ENCODE results near the gene KEL.
"Not testable (repeated sequence)": the region's sequence is repeated elsewhere in the genome, so short reads cannot be mapped to it uniquely, and the experiment has no call there.

The KEL gene

GRCh38 chr7:142961973-142962926 is at the start of gene KEL:
Gene KEL, minus strand, starts transcription at chr7:142962363. Its CDS starts 157 bp downstream, at chr7:142962206.
- no peak for DNase-seq (ENCODE audit: low spot score)

GRCh38 chr7:143008007-143008901 is 46.1 kb upstream of the KEL start:
- peak; percentile 84 for DNase-seq (ENCODE audit: low spot score)

GRCh38 chr7:143005632-143006260 is 43.6 kb upstream of the KEL start:
- no peak for DNase-seq (ENCODE audit: low spot score)

GRCh38 chr7:143003393-143004051 is 41.4 kb upstream of the KEL start:
- peak; percentile 77 for DNase-seq (ENCODE audit: low spot score)

GRCh38 chr7:143002898-143003297 is 40.7 kb upstream of the KEL start:
- no peak for DNase-seq (ENCODE audit: low spot score)

GRCh38 chr7:143002106-143002505 is 39.9 kb upstream of the KEL start:
- no peak for DNase-seq (ENCODE audit: low spot score)

GRCh38 chr7:143000648-143001047 is 38.5 kb upstream of the KEL start:
- DNase-seq (ENCODE audit: low spot score), result no peak

GRCh38 chr7:142999793-143000192 is 37.6 kb upstream of the KEL start:
- DNase-seq (ENCODE audit: low spot score), result no peak

- DNase-seq (ENCODE audit: low spot score), result no peak
Measured at GRCh38 chr7:142998966-142999365, 36.8 kb upstream of the KEL start.

- DNase-seq (ENCODE audit: low spot score), result no peak
Measured at GRCh38 chr7:142997456-142997989, 35.4 kb upstream of the KEL start.

GRCh38 chr7:142992427-142992826 is 30.3 kb upstream of the KEL start:
- DNase-seq (ENCODE audit: low spot score), result no peak

GRCh38 chr7:142984297-142984696 is 22.1 kb upstream of the KEL start:
- DNase-seq (ENCODE audit: low spot score), result no peak

- DNase-seq (ENCODE audit: low spot score), result no peak
Measured at GRCh38 chr7:142983825-142984224, 21.7 kb upstream of the KEL start.

GRCh38 chr7:142978402-142978801 is 16.2 kb upstream of the KEL start:
- DNase-seq (ENCODE audit: low spot score), result not testable (repeated sequence)

- no peak for DNase-seq (ENCODE audit: low spot score)
Measured at GRCh38 chr7:142974626-142975025, 12.5 kb upstream of the KEL start.

GRCh38 chr7:142969183-142969582 is 7.0 kb upstream of the KEL start:
- DNase-seq (ENCODE audit: low spot score), result no peak

GRCh38 chr7:142968229-142968628 is 6.1 kb upstream of the KEL start:
- no peak for DNase-seq (ENCODE audit: low spot score)

GRCh38 chr7:142964502-142965246 is 2.5 kb upstream of the KEL start:
- DNase-seq (ENCODE audit: low spot score), result no peak

- DNase-seq (ENCODE audit: low spot score), result no peak
Measured at GRCh38 chr7:142963993-142964392, 1.8 kb upstream of the KEL start.

- DNase-seq (ENCODE audit: low spot score), result no peak
Measured at GRCh38 chr7:142962991-142963390, 828 bp upstream of the KEL start.

- DNase-seq (ENCODE audit: low spot score), result no peak
Measured at GRCh38 chr7:142961595-142961972, 579 bp downstream of the KEL start.
